Left lobe of liver (tissue), 2 donors: ENCODE data around the gene MT1F. TPM values are rescaled to one million over a fixed set of nuclear protein-coding genes. Genes with fewer than 3 reads are reported as not detected.
"Not testable (repeated sequence)": the region's sequence is repeated elsewhere in the genome, so short reads cannot be mapped to it uniquely, and the experiment has no call there.

Experiments
- ATAC-seq: fragments of 200-7000 bp; cut with Tn5 transposase; one replicate; pipeline ENCODE4 v1.9.1; 2020; ENCODE audit warnings: mild to moderate bottlenecking, moderate library complexity
- DNase-seq: peaks from one replicate; pipeline ENCODE4 v3.0.0-alpha.2; 2020; ENCODE audit warnings: low spot score
- total RNA-seq: library from RNA; stranded (reverse); gene quantifications from one replicate; pipeline ENCODE4 v1.2.1, GENCODE V29; 2021
- donor health status: DM: no; HTN: no; CAD: no; lungs with moderate emphysema.
- donor health status: DM: no; HTN: yes; CAD: no.

The MT1F gene
- total RNA-seq, 1 donor from 2014 or later: 763 TPM

DNA sequence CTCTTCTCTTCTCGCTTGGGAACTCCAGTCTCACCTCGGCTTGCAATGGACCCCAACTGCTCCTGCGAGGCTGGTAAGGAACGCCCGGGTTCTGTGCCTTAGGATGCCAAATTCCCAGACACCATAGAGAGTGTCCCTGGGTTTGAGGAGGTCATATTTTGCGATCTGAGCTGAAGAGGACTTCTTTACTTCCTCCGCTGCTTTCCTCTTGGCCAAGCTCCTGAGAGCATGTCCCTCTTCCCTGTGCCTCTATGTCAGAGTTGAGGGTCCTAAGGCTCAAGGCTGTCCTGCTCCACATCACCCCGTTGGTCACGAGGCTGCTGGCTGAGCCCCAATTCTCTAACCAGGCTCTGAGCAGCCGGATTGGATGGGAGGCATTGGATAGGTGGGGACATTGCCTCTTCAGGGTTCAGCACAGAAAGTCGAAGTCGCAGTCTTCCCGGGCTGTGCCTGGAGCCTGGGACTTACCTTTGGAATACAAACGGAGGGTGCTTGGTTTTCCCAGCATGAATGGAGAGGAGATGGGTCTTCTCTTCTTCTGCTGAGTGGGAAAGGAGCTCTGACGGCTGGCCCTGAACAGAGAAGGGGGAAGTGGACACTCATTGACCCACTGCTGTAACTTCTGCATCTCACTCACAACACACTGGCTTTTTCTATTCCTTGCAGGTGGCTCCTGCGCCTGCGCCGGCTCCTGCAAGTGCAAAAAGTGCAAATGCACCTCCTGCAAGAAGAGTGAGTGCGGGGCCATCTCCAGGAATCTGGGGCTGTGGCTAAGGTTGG, 12.3 kb downstream of the MT1F start:
- ATAC-seq (peak; percentile 0), DNase-seq (peak; percentile 72)

DNA sequence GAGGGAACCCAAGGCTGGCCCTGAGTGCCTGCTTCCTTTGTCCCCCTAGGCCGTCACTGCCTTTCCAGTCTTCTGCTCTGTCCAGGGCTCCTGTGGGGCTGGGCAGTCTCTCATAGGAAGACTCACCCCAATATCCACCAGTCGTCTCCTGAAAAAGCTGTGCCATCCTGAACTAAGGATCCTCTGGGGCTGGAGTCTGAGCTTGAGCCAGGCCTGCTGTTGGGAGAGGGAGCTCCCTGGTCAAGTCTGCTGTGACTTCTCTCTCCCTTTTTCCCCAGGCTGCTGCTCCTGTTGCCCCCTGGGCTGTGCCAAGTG, 12.8 kb downstream of the MT1F start:
- DNase-seq (no peak), ATAC-seq (no peak)

DNA sequence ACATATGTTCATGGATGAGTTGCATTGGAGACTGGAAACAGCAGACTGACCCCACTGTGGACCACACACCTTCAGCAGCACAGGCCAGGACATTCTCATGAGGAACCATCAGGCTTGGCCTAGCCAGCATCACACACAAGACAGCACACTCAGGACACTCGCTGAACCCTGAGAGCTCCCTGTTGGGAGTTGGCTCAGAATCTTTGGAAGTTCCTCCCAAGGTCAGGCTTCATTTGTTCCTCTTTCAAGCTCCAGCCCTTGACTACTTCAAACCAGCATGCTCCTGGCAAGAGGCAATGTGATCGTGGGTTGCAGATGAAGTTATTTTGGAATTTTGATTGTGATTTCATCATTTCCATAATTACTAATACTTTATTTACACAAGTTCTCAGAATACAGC, 13.9 kb downstream of the MT1F start:
- DNase-seq, ATAC-seq: not testable (repeated sequence)

DNA sequence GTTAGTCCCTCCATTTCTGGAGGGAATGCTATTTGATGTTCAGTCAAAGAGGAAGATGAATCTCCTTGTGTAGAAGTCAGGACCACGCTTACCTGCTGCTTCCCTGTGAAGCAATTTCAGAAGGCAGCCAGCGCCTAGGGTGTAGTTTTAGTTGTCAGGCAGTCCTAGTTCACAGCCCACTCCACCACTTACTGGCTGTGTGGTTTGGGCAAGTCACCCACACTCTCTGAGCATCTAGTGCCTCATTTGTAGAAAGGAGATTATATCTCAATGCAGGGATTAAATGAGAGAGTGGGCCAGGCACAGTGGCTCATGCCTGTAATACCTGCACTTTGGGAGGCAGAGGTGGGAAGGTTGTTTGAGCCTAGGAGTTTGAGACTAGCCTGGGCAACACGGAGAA, 14.4 kb downstream of the MT1F start:
- ATAC-seq, DNase-seq: not testable (repeated sequence)

DNA sequence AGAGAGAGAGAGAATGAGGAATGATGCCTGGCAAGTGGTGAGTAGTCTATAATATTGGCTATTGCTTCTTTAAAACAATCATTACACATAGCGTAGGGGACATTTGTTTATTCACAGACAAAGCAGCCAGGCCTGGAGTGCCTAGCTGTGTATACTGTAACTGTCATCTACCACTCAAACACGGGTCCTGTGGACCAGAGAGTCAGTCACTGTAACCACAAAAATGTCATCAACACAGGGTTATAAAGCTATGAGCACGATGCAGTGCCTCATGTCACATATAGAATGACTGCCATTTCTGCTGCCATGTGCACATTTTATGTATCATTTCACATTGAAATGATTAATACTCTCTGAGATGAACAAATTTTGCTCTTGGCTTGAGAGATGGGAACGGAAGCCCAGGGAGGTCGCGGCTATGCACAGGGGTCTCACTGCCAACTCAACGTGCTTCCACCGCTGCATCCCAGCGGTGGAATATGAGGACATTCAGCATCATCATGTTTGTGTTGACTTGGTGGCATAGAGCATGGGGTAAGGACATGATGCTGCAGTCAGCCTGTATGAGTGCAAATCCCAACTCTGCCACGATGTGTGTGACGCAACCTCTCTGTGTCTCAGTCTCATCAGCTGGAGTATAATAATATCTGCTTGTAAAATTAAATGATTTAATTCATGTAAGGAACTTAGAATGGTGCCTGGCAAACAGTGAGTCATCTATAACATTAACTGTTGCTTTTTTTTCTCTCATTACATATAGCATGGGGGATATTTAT, 15.2 kb downstream of the MT1F start:
- ATAC-seq (no peak), DNase-seq (no peak)

DNA sequence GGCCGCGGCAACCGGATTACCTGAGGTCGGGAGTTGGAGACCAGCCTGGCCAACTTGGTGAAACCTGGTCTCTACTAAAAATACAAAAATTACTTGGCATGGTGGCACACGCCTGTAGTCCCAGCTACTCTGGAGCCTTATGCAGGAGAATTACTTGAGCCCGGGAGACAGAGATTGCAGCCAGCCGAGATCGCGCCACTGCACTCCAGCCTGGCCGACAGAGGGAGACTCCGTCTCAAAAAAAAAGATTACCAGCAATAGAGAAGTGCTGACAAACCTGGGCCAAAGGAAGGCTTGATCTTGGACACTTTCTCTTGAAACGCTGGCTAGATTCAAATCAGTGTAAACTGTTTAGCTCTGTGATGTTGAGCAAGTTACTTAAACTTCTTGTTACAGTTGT, 16.2 kb downstream of the MT1F start:
- peak; percentile 43 for ATAC-seq
- no peak for DNase-seq

DNA sequence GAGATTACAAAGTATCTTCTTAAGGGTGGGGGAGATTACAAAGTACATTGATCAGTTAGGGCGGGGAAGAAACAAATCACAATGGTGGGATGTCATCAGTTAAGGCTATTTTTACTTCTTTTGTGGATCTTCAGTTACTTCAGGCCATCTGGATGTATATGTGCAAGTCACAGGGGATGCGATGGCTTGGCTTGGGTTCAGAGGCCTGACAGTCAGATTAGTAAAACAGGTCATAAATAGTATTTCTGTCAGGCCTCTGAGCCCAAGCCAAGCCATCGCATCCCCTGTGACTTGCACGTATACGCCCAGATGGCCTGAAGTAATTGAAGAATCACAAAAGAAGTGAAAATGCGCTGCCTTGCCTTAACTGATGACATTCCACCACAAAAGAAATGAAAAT, 16.8 kb downstream of the MT1F start:
- DNase-seq, ATAC-seq: not testable (repeated sequence)

DNA sequence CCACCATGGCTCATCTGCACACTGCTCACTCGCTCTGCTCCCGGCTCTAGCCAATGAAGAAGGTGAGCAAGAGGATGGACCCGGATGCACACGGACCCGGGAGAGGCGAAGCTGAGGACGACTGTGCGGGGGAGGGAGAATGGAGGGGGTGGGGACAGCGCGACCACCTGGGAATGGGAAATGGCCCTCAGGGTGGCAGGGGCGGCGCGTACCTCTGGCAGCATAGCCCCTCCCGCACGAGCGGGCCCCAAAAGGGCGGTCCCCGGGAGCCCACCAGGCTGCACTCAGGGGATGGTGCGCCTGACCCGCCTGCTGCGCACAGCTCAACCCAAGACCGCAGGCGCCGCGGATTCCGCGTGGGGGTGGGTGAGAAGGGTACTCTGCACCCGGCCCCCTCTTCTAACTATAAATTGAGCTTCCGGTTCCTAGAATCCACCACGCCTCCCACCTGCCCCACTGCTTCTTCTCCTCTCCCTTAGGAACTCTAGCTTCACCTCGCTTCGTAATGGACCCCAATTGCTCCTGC, 18.0 kb downstream of the MT1F start:
- DNase-seq (no peak), ATAC-seq (no peak)

DNA sequence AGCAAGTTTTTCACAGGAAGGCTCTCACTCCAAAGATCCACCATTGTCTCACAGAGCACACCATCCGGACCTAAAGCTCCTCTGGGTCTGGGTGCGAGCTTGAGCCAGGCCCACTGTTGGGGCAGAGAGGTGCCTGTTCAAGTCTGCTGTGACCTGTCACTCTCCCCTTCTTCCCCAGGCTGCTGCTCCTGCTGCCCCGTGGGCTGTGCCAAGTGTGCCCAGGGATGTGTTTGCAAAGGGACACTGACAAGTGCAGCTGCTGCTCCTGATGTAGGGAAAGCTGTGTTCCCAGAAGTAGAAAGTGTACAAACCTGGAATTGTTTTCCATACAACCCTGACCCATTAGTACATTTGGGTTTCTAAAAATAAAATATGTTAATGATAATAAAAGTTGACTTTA, 19.7 kb downstream of the MT1F start:
- ATAC-seq (no peak), DNase-seq (no peak)

DNA sequence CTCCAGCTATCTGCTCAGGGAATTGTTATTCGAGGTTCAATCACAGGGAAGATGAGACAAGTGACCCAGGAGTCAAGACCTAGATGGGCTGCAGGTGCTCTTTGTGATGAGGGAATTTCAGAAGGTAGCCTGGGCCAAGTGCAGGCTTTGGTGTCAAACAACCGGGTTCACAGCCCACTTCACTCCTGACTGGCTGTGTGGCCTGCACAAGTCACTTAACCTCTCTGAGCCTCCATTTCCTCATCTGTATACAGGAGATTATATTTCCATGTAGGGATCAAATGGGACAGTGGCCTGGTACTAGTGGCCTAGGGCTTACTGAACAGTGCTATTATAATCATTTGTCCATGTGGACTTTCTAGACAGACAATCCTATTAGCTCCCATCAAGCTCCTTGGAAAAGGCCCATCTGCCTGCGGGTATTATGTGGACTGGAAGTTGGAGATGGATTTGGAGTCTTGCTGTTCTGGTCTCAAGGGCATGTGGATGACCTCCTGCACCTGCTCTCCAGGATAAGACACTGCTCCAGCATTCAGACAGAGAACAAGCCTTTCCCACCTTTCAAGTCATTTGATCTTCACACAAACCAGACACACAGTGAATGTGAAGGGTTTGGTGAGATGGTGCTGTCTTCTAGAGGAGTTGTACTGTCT, 21.4 kb downstream of the MT1F start:
- no peak for DNase-seq
- no peak for ATAC-seq

DNA sequence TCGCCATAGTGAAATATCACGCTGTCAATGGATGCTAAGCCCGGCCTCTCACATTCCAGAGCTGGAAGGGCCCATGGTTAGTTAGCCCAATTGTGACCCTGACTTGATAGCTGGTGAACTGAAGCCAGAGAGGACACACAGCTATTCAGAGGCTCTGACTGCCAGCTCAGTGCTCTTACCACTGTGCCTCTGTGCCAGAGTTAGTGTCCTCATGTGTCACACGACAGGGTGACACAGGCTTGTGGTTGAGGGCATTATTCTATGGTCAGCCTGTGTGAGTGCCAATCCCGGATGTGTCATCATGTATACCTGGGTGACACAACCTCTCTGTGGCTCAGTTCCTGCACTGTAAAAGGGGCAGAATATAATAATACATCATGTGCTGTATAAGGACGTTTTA, 22.1 kb downstream of the MT1F start:
- DNase-seq (no peak), ATAC-seq (no peak)

DNA sequence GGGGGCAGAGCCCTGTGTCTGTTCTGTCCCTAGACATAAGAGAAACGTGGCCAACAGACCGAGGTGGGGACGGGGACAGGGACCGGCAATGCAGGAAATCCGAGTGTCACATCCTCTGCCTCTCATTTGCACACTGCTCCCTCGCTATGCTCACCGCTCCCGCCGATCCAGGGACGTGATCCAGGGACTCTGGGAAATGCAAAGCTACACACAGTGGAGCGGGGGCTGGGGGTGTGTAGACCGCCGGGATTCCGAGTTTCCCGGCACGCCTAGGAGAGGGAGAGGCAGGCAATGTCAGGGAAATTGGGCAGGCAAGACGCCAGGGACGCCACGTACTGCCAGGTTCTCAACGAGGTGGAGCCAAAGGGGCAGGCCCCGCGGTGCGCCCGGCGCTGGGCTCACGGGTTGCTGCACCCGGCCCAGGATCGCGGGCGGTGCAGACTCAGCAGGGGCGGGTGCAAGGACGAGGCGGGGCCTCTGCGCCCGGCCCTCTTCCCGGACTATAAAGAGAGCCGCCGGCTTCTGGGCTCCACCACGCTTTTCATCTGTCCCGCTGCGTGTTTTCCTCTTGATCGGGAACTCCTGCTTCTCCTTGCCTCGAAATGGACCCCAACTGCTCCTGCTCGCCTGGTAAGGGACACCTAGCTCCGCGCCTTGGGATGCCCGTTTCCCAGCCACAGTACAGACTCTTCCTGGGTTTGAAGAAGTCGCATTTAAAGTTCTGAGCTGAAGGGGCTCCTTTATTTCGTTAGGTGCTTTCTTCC, 24.4 kb downstream of the MT1F start, which contains the start of gene MT1X:
MT1X (plus strand) TSS at position 532 of the 764 bp plus-strand sequence; CDS start at position 603, 71 bp downstream.
- DNase-seq: peak; percentile 99
- peak; percentile 64 for ATAC-seq

DNA sequence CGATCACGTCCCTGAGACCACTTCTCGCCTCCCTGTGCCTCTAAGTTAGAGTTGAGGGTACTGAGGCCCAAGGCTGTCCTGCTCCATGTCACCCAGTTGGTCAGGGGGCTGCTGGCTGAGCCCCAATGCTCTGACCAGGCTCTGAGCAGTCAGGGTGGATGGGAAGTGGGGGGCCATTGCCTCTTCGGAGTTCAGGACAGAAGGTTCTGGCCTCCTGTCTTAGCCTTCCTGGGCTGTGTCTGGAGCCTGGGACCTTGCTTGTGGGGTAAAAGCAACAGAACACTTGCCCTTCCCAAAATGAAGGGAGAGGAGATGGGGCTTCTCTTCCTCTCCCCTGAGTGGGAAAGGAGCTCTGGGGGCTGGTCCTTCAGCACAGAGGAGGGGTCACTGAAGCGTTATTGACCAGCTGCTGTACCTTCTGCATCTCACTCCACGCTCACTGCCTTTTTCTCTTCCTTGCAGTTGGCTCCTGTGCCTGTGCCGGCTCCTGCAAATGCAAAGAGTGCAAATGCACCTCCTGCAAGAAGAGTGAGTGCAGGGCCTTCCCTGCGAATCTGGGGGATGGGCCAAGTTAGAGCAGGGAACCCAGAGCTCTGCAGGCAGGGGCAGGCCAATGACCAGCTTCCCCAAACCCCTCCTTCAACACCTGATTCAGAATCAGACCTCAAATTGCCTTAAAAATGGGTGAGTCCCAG, 25.1 kb downstream of the MT1F start:
- DNase-seq (no peak), ATAC-seq (peak; percentile 4)

DNA sequence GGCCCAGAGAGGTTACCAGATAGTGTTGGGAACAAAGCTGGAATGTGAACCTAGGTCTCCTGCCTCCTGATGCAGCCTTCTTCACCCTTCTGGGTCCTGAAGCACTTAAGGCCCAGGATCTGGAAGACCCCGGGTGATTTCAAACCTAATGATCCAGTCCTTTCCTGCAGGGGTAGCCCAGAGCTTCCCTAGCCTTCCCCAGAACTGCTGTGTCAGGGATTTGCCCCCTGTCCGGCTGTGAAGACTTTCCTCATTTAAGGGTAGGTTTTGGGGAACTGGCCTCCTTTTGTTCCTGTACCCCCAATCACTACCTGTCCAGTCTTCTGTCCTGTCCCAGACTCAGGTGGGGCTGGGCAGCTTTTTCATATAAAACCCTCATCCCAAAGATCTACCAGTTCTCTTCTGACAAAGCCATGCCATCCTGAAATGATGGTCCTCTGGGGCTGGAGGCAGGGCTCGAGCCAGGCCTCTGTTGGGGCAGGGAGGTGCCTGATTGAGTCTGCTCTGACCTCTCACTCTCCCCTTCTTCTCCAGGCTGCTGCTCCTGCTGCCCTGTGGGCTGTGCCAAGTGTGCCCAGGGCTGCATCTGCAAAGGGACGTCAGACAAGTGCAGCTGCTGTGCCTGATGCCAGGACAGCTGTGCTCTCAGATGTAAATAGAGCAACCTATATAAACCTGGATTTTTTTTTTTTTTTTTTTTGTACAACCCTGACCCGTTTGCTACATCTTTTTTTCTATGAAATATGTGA, 25.8 kb downstream of the MT1F start:
- ATAC-seq (peak; percentile 5), DNase-seq (no peak)

DNA sequence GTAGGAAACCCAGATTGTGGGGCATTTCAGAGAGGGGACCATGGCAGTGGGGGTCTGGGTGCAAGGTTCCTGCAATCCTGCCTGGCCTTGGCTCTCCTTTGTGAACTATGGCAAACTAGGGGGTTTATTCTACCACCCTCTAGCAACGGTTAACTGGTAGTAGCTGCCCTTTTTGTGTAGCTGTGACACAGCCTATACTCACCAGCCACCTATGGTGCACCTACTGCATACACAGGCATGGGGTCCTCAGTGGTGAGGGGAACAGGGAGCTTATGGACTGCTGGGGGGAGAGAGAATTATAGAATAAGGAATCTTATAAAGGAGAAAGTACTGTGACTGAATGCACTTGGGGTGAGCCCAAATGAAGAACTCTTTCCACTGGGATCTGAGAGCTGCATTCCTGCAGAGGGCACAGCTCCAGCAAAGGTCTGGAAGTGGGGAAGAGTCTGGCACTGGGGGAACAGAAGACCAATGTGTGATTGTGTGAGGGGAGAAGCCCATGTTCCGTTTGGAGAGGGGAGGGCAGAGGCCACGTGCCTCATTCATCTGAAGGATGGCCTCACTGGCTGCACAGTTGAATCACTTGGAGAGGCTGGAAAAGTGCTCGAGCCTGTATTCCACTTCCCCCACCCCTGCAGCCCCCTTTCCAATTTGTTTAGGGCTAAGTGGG, 26.6 kb downstream of the MT1F start:
- DNase-seq (peak; percentile 82), ATAC-seq (peak; percentile 40)

DNA sequence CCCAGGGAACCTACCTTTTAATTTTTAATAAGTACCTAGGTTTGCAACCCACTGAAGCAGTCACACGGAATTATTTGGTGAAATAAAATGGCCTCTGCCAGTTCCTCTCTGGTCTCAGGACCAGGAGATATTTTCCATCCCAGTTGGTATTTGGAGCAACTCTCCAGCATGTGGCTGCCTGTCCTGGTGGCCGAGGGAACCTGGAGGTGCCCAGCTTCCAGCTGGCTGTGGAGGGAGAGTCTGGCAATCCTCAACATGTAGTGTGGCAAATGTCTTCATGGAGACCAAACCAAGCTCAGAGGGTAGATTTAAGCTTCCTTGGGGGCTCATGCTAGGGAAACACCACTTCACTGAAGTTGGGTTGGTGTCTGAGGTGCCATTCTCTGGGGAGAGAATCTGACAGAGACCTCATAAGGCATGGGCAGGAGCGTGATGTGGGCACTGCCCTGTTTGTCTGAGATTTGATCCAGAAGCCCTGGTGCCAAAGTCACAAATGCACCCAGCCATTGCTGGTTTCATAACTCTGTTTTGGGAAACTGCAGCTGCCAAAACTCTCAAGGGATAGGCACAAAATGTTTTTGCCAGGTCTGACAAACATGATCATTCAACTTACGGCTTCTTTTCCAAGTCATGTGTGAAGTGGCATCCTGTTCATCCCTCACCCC, 27.3 kb downstream of the MT1F start:
- ATAC-seq (peak; percentile 32), DNase-seq (peak; percentile 85)

DNA sequence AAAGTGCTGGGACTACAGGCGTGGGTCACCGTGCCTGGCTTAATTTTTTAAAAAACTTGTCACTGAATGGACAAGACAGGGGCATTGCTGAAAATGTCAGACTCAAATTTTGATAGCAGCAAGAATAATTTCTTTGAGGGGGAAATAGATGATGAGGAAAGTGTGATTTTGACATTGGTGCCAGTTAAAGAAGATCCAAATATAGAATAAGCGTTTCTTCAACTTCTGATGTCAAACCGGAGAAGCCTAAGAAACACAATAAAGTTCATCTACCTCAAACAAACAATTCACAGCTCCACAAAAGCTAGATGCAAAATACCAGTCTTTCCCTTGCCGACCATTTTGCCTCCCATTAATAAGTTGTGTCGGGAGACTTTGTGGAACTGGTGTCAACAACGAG, 29.0 kb downstream of the MT1F start:
- ATAC-seq (no peak), DNase-seq (no peak)

DNA sequence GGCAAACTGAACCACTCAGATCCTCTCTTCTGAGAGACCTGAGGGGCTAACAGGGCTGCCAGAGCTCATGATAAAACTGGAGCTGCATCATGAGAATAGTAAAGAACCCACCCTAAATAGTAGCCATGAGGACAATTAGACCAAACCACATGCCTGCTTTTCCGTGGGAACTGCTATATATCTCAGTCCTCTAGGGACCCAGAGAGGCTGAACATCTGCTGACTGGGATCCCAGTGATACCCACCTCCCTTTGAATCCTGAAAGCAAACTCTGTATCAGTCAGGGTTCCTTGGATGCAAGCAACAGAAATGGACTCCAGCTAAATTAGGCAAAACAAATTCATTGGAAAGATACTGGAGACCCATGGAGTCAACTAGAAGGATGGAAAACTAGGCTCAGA, 31.0 kb downstream of the MT1F start:
- ATAC-seq (no peak), DNase-seq (no peak)
